Osteoblast (primary cell): Measurements from ENCODE around the gene MAML2. TPM values are rescaled to one million over a fixed set of nuclear protein-coding genes. Genes with fewer than 3 reads are reported as not detected.

Source experiments
- DNase-seq: peaks from one replicate; pipeline ENCODE4 v3.0.0; 2011; ENCODE audit warnings: low spot score, mixed read lengths; ENCODE audit not compliant: insufficient read length; ENCODE audit errors: missing footprints
- H2AFZ ChIP-seq: 2 replicates; pipeline ENCODE4 v1.6.0; 2011; ENCODE audit warnings: mild to moderate bottlenecking, low read length
- H3K27ac ChIP-seq: 2 replicates; pipeline ENCODE4 v1.5.1; 2011; ENCODE audit warnings: mild to moderate bottlenecking, low read depth, low read length, moderate library complexity
- H3K27me3 ChIP-seq: 2 replicates; pipeline ENCODE4 v1.6.0; 2012; ENCODE audit warnings: mild to moderate bottlenecking, control low read depth, inconsistent platforms, low read length, moderate library complexity; ENCODE audit not compliant: insufficient read depth
- H3K36me3 ChIP-seq: 2 replicates; pipeline ENCODE4 v1.5.1; 2011; ENCODE audit warnings: mild to moderate bottlenecking, low read length, control low read depth, moderate library complexity; ENCODE audit not compliant: insufficient read depth
- H3K4me1 ChIP-seq: 2 replicates; pipeline ENCODE4 v1.5.1; 2011; ENCODE audit warnings: mild to moderate bottlenecking, low read length, control low read depth, moderate library complexity; ENCODE audit not compliant: insufficient read depth
- H3K4me2 ChIP-seq: 2 replicates; pipeline ENCODE4 v1.6.0; 2011; ENCODE audit warnings: mild to moderate bottlenecking, low read length; ENCODE audit not compliant: insufficient read depth
- H3K4me3 ChIP-seq: fragments of 200-600 bp; sonication (generic); 3 replicates; pipeline ENCODE4 v1.5.1; 2012; ENCODE audit warnings: mild to moderate bottlenecking, low read length, inconsistent platforms; ENCODE audit not compliant: insufficient read depth
- H3K79me2 ChIP-seq: 2 replicates; pipeline ENCODE4 v1.6.0; 2012; ENCODE audit warnings: mild to moderate bottlenecking, low read length, control low read depth, inconsistent platforms; ENCODE audit not compliant: insufficient read depth
- H3K9me3 ChIP-seq: 2 replicates; pipeline ENCODE4 v1.5.1; 2011; ENCODE audit warnings: low read depth, low read length, control low read depth
- H4K20me1 ChIP-seq: 2 replicates; pipeline ENCODE4 v1.6.0; 2012; ENCODE audit warnings: mild to moderate bottlenecking, low read length, control low read depth; ENCODE audit not compliant: insufficient read depth
- total RNA-seq: library from RNA; depleted of rRNA; stranded (reverse); fragments of >200 nt; gene quantifications from 2 replicates; pipeline ENCODE4 v1.2.3, GENCODE V29; 2012
- TF ChIP-seq, protein P1 (sequence below): IDR thresholded peaks from 2 replicates; pipeline ENCODE4 v1.5.1; 2011; ENCODE audit warnings: mild to moderate bottlenecking, low read depth, low read length, moderate library complexity; ENCODE audit errors: extremely low read depth

MAML2 gene
- total RNA-seq, 1 donor: 17.4 TPM

DNA sequence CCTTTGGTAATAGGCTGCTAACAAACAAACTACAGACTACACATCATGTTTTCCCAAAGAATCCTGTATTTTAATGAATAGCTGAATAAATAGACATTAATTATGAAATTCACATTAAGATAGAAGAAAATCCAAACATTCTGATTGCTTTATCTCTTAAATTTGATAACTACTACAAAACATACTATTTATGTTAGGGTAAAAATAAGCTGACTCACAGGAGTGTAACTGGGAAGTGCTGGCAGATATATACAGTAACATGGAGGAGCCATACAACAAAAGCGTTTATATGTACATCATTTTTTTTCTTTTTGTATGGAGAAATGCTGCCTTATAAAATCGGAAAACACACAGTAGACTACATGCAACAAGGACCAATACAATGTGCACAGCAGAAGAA lies 366.4 kb downstream of the MAML2 start:
- Histone ChIP-seq H3K4me2 (no peak overlapping the region), H3K27me3 (no peaks in the 10 kb centered on the region), H3K36me3 (peaks cover 29% of the 10 kb centered on the region), H3K9me3 (no peaks in the 10 kb centered on the region), H4K20me1 (no peaks in the 10 kb centered on the region), H3K4me1 (peaks cover 9% of the 10 kb centered on the region), H3K4me3 (no peak overlapping the region), H3K27ac (no peak overlapping the region), H3K79me2 (no peaks in the 10 kb centered on the region), H2AFZ (no peak overlapping the region)
- TF ChIP-seq, protein P1, sequence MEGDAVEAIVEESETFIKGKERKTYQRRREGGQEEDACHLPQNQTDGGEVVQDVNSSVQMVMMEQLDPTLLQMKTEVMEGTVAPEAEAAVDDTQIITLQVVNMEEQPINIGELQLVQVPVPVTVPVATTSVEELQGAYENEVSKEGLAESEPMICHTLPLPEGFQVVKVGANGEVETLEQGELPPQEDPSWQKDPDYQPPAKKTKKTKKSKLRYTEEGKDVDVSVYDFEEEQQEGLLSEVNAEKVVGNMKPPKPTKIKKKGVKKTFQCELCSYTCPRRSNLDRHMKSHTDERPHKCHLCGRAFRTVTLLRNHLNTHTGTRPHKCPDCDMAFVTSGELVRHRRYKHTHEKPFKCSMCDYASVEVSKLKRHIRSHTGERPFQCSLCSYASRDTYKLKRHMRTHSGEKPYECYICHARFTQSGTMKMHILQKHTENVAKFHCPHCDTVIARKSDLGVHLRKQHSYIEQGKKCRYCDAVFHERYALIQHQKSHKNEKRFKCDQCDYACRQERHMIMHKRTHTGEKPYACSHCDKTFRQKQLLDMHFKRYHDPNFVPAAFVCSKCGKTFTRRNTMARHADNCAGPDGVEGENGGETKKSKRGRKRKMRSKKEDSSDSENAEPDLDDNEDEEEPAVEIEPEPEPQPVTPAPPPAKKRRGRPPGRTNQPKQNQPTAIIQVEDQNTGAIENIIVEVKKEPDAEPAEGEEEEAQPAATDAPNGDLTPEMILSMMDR: no peak
- no peak for DNase-seq

DNA sequence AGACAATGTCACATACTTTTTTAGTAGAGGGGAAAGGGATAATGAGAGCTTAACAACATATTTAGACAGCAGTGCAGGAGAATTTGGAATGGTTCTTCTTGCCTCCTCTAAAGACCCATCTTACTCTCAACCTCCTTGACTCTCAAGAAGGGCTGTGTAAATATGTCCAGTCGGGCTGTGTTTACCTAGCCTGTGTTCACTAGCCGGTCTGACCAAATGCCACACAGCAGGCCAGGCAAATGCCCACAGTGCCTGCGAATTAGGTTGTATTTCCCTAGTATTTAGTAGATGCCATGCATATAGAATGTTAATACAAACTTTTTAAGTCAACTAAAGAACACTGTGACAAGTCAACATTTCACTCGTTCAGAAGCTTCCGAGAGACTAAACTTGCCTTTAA lies 367.7 kb downstream of the MAML2 start:
- Histone ChIP-seq H3K27ac (no peak overlapping the region), H3K4me3 (no peak overlapping the region), H2AFZ (no peak overlapping the region), H3K4me2 (no peak overlapping the region), H3K27me3 (no peaks in the 10 kb centered on the region), H3K36me3 (peaks cover 17% of the 10 kb centered on the region), H3K9me3 (no peaks in the 10 kb centered on the region), H3K79me2 (no peaks in the 10 kb centered on the region), H4K20me1 (no peaks in the 10 kb centered on the region), H3K4me1 (peaks cover 9% of the 10 kb centered on the region)
- no peak for DNase-seq
- TF ChIP-seq, protein P1: no peak

DNA sequence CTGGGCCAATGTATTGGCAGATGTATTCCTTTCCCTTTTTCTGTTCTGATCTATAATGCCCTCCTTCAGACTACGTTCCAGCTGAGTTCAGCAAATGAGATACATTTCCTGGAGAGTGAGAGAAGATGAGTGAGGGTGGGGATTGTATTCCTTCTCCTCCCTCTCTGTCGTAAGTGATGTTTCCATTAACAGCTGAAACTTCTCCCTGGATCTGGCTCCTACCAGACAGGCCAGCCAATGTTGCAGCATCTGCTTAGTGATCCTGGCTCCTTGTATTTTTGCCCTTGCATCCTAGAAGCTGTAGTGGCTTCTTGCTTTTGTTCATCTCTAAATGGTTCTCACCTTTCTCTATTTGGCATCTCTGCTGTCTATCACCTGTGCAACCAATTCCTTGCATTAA lies 370.9 kb downstream of the MAML2 start:
- Histone ChIP-seq H3K79me2 (no peaks in the 10 kb centered on the region), H3K27ac (no peak overlapping the region), H3K36me3 (no peaks in the 10 kb centered on the region), H4K20me1 (no peaks in the 10 kb centered on the region), H2AFZ (no peak overlapping the region), H3K4me1 (no peaks in the 10 kb centered on the region), H3K4me2 (no peak overlapping the region), H3K9me3 (no peaks in the 10 kb centered on the region), H3K4me3 (no peak overlapping the region), H3K27me3 (no peaks in the 10 kb centered on the region)
- TF ChIP-seq, protein P1: no peak
- DNase-seq: no peak

DNA sequence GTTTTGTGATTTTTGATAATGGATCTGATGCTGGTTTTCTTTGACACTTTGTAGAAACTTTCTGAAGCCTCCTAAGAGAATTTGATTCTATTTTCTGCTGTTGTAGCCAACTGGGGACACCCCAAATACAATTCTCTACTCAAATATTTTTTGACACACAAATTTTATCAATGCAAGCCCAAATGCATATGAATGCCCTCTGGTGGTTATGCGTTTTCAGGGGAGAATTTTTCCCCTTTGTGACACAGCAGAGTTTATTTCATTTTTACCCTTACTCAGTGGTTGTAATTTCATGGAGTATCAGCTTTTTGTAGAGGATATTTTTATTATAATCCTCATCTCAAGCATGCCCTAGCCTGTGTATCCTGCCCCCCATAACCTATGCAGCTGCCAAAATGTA lies 374.4 kb downstream of the MAML2 start:
- H3K79me2 ChIP-seq: no peaks in the 10 kb centered on the region
- H2AFZ ChIP-seq: no peak overlapping the region
- peak; percentile 14 for DNase-seq
- no peaks in the 10 kb centered on the region for H3K36me3 ChIP-seq
- no peaks in the 10 kb centered on the region for H3K27me3 ChIP-seq
- no peaks in the 10 kb centered on the region for H3K9me3 ChIP-seq
- H3K4me3 ChIP-seq: no peak overlapping the region
- no peak overlapping the region for H3K4me2 ChIP-seq
- H3K4me1 ChIP-seq: no peaks in the 10 kb centered on the region
- H3K27ac ChIP-seq: no peak overlapping the region
- no peaks in the 10 kb centered on the region for H4K20me1 ChIP-seq
- TF ChIP-seq, protein P1: peak; percentile 52
